Measurements from ENCODE around the gene TPST2.

TPST2 gene

DNA sequence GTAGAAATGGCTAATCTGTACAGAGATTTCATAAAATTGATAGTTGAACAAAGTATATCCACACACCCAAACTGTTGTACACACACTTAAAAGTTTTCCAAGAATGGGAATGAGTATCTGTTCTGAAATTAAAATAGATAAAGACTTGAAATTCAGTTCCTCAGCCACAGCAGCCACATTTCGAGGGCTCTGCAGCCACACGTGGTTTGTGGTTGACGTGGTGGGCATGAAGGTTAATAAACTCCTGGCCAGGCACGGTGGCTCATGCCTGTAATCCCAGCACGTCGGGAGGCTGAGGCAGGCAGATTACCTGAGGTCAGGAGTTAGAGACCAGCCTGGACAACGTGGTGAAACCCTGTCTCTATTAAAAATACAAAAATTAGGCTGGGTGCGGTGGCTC is 24.0 kb downstream of the TPST2 start:
- no peak overlapping the region for H3K4me3 ChIP-seq (ENCODE audit: low read depth, low read length)
- TF ChIP-seq, protein P1, sequence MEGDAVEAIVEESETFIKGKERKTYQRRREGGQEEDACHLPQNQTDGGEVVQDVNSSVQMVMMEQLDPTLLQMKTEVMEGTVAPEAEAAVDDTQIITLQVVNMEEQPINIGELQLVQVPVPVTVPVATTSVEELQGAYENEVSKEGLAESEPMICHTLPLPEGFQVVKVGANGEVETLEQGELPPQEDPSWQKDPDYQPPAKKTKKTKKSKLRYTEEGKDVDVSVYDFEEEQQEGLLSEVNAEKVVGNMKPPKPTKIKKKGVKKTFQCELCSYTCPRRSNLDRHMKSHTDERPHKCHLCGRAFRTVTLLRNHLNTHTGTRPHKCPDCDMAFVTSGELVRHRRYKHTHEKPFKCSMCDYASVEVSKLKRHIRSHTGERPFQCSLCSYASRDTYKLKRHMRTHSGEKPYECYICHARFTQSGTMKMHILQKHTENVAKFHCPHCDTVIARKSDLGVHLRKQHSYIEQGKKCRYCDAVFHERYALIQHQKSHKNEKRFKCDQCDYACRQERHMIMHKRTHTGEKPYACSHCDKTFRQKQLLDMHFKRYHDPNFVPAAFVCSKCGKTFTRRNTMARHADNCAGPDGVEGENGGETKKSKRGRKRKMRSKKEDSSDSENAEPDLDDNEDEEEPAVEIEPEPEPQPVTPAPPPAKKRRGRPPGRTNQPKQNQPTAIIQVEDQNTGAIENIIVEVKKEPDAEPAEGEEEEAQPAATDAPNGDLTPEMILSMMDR (IDR thresholded peaks at IDR 0.05; ENCODE audit: insufficient read depth, low read depth, low read length, missing control alignments) = no peak
- no peak for DNase-seq (ENCODE audit: low read depth)

GRCh38 chr22:26565181-26565580 is 24.8 kb downstream of the TPST2 start:
- TF ChIP-seq, protein P1 (IDR thresholded peaks at IDR 0.05; ENCODE audit: insufficient read depth, low read depth, low read length, missing control alignments) = no peak
- H3K4me3 ChIP-seq (ENCODE audit: low read depth, low read length) = no peak overlapping the region
- DNase-seq (ENCODE audit: low read depth) = no peak

DNA sequence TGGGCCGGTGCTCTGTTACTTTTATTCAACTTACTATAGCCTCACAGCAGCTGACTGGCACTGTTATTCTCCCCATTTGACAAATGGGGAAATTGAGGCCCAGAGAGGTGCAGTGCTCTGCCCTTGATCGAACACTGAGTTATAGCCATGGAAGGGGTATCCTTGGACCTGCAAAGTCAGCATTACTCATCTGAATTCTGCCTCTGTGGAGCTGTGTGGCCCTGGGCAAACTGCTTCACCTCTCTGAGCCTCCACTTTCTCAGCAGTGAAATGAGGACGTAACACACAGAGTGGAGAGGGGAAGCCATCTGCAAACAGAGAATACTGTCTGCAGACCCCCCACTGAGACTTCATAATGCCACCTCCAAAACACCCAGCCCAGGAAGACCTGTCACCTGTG is 25.3 kb downstream of the TPST2 start:
- TF ChIP-seq, protein P1 (IDR thresholded peaks at IDR 0.05; ENCODE audit: insufficient read depth, low read depth, low read length, missing control alignments) = no peak
- DNase-seq (ENCODE audit: low read depth) = no peak
- H3K4me3 ChIP-seq (ENCODE audit: low read depth, low read length) = no peak overlapping the region

GRCh38 chr22:26564181-26564580 is 25.8 kb downstream of the TPST2 start:
- DNase-seq (ENCODE audit: low read depth) = no peak
- TF ChIP-seq, protein P1 (IDR thresholded peaks at IDR 0.05; ENCODE audit: insufficient read depth, low read depth, low read length, missing control alignments) = no peak
- no peak overlapping the region for H3K4me3 ChIP-seq (ENCODE audit: low read depth, low read length)

DNA sequence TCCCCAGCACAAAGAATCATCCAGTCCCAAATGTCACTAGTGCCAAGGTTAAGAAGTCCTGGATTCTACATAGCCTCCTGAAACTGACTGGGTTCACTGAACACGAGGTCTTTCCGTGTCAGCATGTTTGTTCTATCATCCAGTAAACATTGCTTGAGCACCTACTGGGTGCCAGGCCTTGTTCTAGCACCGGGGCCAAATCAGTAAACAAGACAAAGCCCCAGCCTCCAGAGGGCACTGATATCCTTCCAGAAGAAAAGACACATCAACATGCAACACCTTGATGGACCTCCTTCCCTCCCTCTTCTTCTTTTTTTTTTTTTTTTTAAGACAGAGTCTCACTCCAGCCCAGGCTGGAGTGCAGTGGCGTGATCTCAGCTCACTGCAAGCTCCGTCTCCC is 26.9 kb downstream of the TPST2 start:
- peak; percentile 43 for DNase-seq (ENCODE audit: low read depth)
- TF ChIP-seq, protein P1 (IDR thresholded peaks at IDR 0.05; ENCODE audit: insufficient read depth, low read depth, low read length, missing control alignments) = peak; percentile 16

DNA sequence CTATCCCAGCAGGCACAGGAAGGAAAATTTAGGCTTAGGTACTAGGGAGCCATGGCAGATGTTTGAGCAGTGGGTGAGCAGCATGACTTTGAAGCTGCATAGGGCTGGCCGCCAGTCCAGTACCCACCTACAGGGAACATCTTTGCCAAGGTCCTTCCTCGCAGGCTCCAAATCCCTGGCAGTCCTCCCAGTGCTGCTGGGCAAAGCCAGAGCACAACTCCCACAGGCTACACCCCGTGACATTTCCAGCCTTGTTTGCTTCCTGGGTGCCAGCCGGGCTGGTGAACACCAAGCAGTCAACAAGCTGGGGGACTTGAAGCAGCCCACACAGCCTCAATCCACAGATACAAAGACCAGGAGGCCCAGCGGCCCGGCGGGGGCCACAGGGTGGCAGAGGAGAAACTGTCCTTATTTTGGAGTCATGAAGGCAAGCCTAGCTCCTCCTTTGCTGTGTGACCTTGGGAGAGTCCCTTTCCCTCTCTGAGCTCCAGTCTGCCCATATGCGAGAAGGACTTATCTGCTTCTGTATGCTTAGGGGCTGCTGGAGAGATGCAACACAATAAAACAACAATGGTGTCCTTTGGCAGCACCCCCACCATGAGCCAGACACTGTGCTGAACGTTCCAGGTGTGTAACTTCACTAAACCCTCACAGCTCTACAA is 28.0 kb downstream of the TPST2 start:
- H3K4me3 ChIP-seq (ENCODE audit: low read depth, low read length) = no peak overlapping the region
- no peak for DNase-seq (ENCODE audit: low read depth)
- TF ChIP-seq, protein P1 (IDR thresholded peaks at IDR 0.05; ENCODE audit: insufficient read depth, low read depth, low read length, missing control alignments) = no peak

More for the DNA sequence above, 26.9 kb downstream of the TPST2 start:
- H3K4me3 ChIP-seq (ENCODE audit: low read depth, low read length) = no peak overlapping the region

All from GM12865 (cell line).